ENCODE results near the gene GRIK3.

DNA sequence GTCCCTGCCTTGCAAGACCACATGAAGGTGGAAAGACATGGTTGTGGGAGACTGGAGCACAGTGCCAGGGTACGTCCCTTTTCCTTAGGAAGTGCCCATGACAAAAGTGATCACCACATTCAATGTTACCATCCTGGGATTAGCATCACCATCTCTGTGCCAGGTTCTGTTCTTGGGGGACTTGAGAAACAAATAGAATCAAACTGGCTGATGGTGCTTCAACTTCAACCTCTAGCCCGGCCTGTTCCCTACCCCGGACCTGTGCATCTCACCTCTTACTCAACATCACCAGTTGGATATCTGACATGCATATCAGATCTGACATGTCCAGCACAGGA lies 153.3 kb downstream of the GRIK3 start:
- TF ChIP-seq POLR2A (IDR thresholded peaks at IDR 0.05) = no peak
- no peak for TF ChIP-seq CTCF (IDR thresholded peaks at IDR 0.05)
- no peak for TF ChIP-seq EP300 (IDR thresholded peaks at IDR 0.05; ENCODE audit: low read depth)
